Osteocyte (in vitro differentiated cells): ENCODE measurements around the gene BRIP1. TPM values are rescaled to one million over a fixed set of nuclear protein-coding genes. Genes with fewer than 3 reads are reported as not detected.

Experiments used
- DNase-seq: peaks from one replicate; pipeline ENCODE4 v3.0.0; 2021; ENCODE audit warnings: mixed read lengths; ENCODE audit not compliant: unreplicated experiment; ENCODE audit errors: extremely low spot score
- H3K27ac Mint-ChIP-seq: one replicate; pipeline ENCODE4 v1.8.0; 2021; ENCODE audit warnings: mild to moderate bottlenecking, mixed read lengths; ENCODE audit not compliant: unreplicated experiment
- H3K27me3 Mint-ChIP-seq: one replicate; pipeline ENCODE4 v1.8.0; 2021; ENCODE audit warnings: mixed read lengths; ENCODE audit not compliant: unreplicated experiment
- H3K36me3 Mint-ChIP-seq: one replicate; pipeline ENCODE4 v1.8.0; 2021; ENCODE audit warnings: mixed read lengths; ENCODE audit not compliant: unreplicated experiment
- H3K4me1 Mint-ChIP-seq: one replicate; pipeline ENCODE4 v1.8.0; 2021; ENCODE audit warnings: mixed read lengths; ENCODE audit not compliant: unreplicated experiment
- H3K4me3 Mint-ChIP-seq: one replicate; pipeline ENCODE4 v1.8.0; 2021; ENCODE audit warnings: mild to moderate bottlenecking, moderate library complexity, mixed read lengths; ENCODE audit not compliant: unreplicated experiment
- H3K9me3 Mint-ChIP-seq: one replicate; pipeline ENCODE4 v1.8.0; 2021; ENCODE audit warnings: mixed read lengths; ENCODE audit not compliant: unreplicated experiment
- CTCF ChIP-seq: fragments of 200-600 bp; sonication (generic); IDR thresholded peaks from 2 replicates; pipeline ENCODE4 v1.5.0; 2021; ENCODE audit warnings: antibody characterized with exemption, mild to moderate bottlenecking, moderate library complexity
- total RNA-seq: library from RNA; stranded (reverse); gene quantifications from 2 replicates; pipeline ENCODE4 v1.2.1, GENCODE V29; 2021

Gene BRIP1
- total RNA-seq, 1 donor from 2014 or later: 4.6 TPM

- Mint-ChIP-seq H3K4me1 (peaks cover 6% of the 10 kb centered on the region), H3K36me3 (peaks cover 9% of the 10 kb centered on the region), H3K4me3 (no peak overlapping the region), H3K27ac (no peak overlapping the region), H3K9me3 (no peaks in the 10 kb centered on the region), H3K27me3 (no peaks in the 10 kb centered on the region)
- DNase-seq: no peak
- TF ChIP-seq CTCF: no peak
Observed at GRCh38 chr17:61846761-61847375, 16.5 kb downstream of the BRIP1 start.

- Mint-ChIP-seq H3K27ac (no peak overlapping the region), H3K36me3 (peaks cover 8% of the 10 kb centered on the region), H3K9me3 (no peaks in the 10 kb centered on the region), H3K4me3 (no peak overlapping the region), H3K4me1 (peaks cover 6% of the 10 kb centered on the region), H3K27me3 (no peaks in the 10 kb centered on the region)
- no peak for DNase-seq
- no peak for TF ChIP-seq CTCF
Observed at GRCh38 chr17:61846088-61846487, 17.2 kb downstream of the BRIP1 start.

- no peak overlapping the region for H3K4me3 Mint-ChIP-seq
- H3K9me3 Mint-ChIP-seq: no peaks in the 10 kb centered on the region
- no peaks in the 10 kb centered on the region for H3K4me1 Mint-ChIP-seq
- no peaks in the 10 kb centered on the region for H3K27me3 Mint-ChIP-seq
- H3K36me3 Mint-ChIP-seq: peaks cover 8% of the 10 kb centered on the region
- no peak for DNase-seq
- no peak for TF ChIP-seq CTCF
- no peak overlapping the region for H3K27ac Mint-ChIP-seq
Observed at GRCh38 chr17:61843435-61843834, 19.9 kb downstream of the BRIP1 start.

- Mint-ChIP-seq H3K27me3 (no peaks in the 10 kb centered on the region), H3K36me3 (peaks cover 8% of the 10 kb centered on the region), H3K27ac (no peak overlapping the region), H3K4me3 (no peak overlapping the region), H3K9me3 (no peaks in the 10 kb centered on the region), H3K4me1 (no peaks in the 10 kb centered on the region)
- TF ChIP-seq CTCF: no peak
- no peak for DNase-seq
Observed at GRCh38 chr17:61842899-61843298, 20.4 kb downstream of the BRIP1 start.

- Mint-ChIP-seq H3K27me3 (no peaks in the 10 kb centered on the region), H3K27ac (no peak overlapping the region), H3K4me1 (peaks cover 6% of the 10 kb centered on the region), H3K4me3 (no peak overlapping the region), H3K9me3 (no peaks in the 10 kb centered on the region), H3K36me3 (peaks cover 2% of the 10 kb centered on the region)
- TF ChIP-seq CTCF: no peak
- no peak for DNase-seq
Observed at GRCh38 chr17:61839300-61839786, 24.0 kb downstream of the BRIP1 start.
